Measurements from ENCODE around the gene BEND6. TPM values are rescaled to one million over a fixed set of nuclear protein-coding genes. Genes with fewer than 3 reads are reported as not detected.
A peak's percentile ranks its signal among the peaks of the same experiment; 100 is the strongest.

The BEND6 gene
- total and polyA plus RNA-seq, 10 of the 15 experiments (the other 5 are each of a cell fraction or from before 2014, with no cell fraction given) = 0.79 to 2.8 (median 1.6) TPM

DNA sequence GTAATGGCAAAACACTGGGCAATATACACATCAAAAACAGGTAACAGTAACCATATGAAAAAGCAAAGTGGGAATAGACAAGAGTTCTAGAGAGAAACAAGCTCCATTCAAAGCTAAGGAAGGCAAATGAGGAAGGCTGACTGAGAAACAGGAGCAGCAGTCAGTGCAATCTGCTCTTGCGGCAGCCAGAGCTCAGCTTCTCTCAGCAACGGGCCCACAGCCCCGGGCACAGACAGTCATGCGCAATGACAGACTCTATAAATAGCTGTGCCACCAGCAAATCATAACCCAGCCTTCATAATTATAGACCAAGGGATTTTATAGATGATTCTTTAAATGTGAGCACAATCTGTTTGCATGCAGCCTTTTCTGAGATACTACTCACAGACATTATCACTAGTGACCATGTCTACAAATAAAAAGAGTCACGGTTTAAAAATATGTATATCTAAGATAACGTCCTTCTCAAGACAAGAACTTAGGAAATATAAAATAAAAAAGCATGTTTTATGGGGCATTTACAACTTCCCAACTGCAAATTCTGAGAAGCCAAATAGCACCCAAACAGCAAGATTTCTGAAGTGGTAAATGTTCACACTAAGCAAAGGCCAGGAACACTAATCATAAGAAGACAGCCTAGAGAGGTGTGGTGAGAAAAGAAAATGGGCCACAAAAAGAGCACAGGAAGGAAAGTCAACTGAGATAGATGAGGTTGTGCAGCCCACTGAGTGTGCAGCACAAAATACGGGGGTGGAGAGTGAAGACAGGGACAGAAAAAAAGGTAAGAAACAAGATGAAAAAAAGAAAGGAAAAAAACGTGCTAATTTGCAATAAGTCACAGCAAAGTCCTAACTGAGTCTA, 39.9 kb upstream of the BEND6 start:
- ChIA-PET SMC1A (ENCODE audit: uncharacterized antibody, unreplicated experiment) (interaction anchor here (0.7 to 3.1 kb wide), 14 partner anchors 10 to 106 kb away, joined by 3 to 12 read pairs (median 4); partner anchors contain the start of gene BEND6), POLR2A (interaction anchor here (0.8 kb wide), 2 partner anchors 15 to 213 kb away, joined by 3 read pairs; no protein-coding TSS in a partner anchor), RAD21 (ENCODE audit: unreplicated experiment) (interaction anchor here (0.9 to 1.1 kb wide), 4 partner anchors 11 to 105 kb away, joined by 3 to 7 read pairs (median 3); no protein-coding TSS in a partner anchor), CTCF (interaction anchor here (1.0 to 4.3 kb wide), 7 partner anchors 8 to 41 kb away, joined by 3 to 45 read pairs (median 3); partner anchors contain the start of gene BEND6)
- H3K4me3 ChIP-seq = no peak overlapping the region
- H3K9me3 ChIP-seq (replicated peaks; ENCODE audit: control insufficient read depth, insufficient read depth, low read length) = no peaks in the 10 kb centered on the region
- WGBS (ENCODE audit: insufficient coverage, insufficient replicate concordance, low lambda C conversion rate, missing lambda C conversion rate) = 67% methylated on average over 8 of the region's 8 CpGs
- peak overlapping the region; percentile 51; the same call in 1 of the 2 replicates for H2AFZ ChIP-seq (ENCODE audit: control insufficient read depth, low read depth, low read length)
- ATAC-seq = peak; percentile 29; the same call in 1 of the 3 replicates
- no peak overlapping the region for H3K27ac ChIP-seq (ENCODE audit: control insufficient read depth, insufficient read depth)
- no peaks in the 10 kb centered on the region for H3K36me3 ChIP-seq (ENCODE audit: control insufficient read depth in 2 of 2, insufficient read depth in 2 of 2, low read length in 1 of 2)
- H3K27me3 ChIP-seq (replicated peaks in 1 of 2; ENCODE audit: control insufficient read depth in 2 of 2, insufficient read depth in 2 of 2, low read length in 1 of 2) = no peaks in the 10 kb centered on the region
- no peak for DNase-seq (ENCODE audit: low read depth, low spot score)
- BruUV-seq (replicated peaks) = no TSS peak
- TF ChIP-seq CHD4 (IDR thresholded peaks at IDR 0.05) (no peak), EED (IDR thresholded peaks at IDR 0.05; ENCODE audit: low read depth) (no peak), FOS (IDR thresholded peaks at IDR 0.05; ENCODE audit: borderline replicate concordance, extremely low read depth, insufficient read length) (no peak), SUPT20H (IDR thresholded peaks at IDR 0.05; ENCODE audit: borderline replicate concordance, control insufficient read depth, low read depth, low read length) (no peak), LARP7 (IDR thresholded peaks at IDR 0.05) (no peak), YY1 (IDR thresholded peaks at IDR 0.05; ENCODE audit: low read depth, low read length) (no peak), BRCA1 (IDR thresholded peaks at IDR 0.05; ENCODE audit: low read depth, low read length) (no peak), E2F8 (IDR thresholded peaks at IDR 0.05; ENCODE audit: low read depth, partially characterized antibody) (no peak), IKZF1 (conservative IDR thresholded peaks at IDR 0.05) (no peak), RAD21 (IDR thresholded peaks at IDR 0.05; ENCODE audit: insufficient read depth, low read depth, low read length) (no peak), RCOR1 (conservative IDR thresholded peaks at IDR 0.05; ENCODE audit: low read depth, low read length) (no peak), ZNF24 (IDR thresholded peaks at IDR 0.05) (no peak), NR2F1 (conservative IDR thresholded peaks at IDR 0.05) (no peak), ZBED1 (IDR thresholded peaks at IDR 0.05; ENCODE audit: borderline replicate concordance) (no peak), HSF1 (IDR thresholded peaks at IDR 0.05; ENCODE audit: low read depth, low read length) (no peak), SREBF2 (IDR thresholded peaks at IDR 0.05; ENCODE audit: low read length) (no peak), BMI1 (IDR thresholded peaks at IDR 0.05; ENCODE audit: borderline replicate concordance) (no peak), ASH2L (IDR thresholded peaks at IDR 0.05; ENCODE audit: borderline replicate concordance, low read depth) (no peak), FOXM1 (IDR thresholded peaks at IDR 0.05; ENCODE audit: low read depth, low read length) (no peak)
- TF ChIP-seq, protein P1, sequence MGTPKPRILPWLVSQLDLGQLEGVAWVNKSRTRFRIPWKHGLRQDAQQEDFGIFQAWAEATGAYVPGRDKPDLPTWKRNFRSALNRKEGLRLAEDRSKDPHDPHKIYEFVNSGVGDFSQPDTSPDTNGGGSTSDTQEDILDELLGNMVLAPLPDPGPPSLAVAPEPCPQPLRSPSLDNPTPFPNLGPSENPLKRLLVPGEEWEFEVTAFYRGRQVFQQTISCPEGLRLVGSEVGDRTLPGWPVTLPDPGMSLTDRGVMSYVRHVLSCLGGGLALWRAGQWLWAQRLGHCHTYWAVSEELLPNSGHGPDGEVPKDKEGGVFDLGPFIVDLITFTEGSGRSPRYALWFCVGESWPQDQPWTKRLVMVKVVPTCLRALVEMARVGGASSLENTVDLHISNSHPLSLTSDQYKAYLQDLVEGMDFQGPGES (IDR thresholded peaks at IDR 0.05) = no peak
- H3K9ac ChIP-seq (ENCODE audit: control insufficient read depth, insufficient read depth, low read length) = no peak overlapping the region
- H3K4me1 ChIP-seq (ENCODE audit: control insufficient read depth, insufficient read depth, low read length) = peaks cover 4% of the 10 kb centered on the region
- in situ Hi-C loops (cut with MboI) (no loop called here), intact Hi-C loops (cut with micrococcal nuclease; ENCODE audit: unreplicated experiment) (no loop called here)
- FAIRE-seq = no peak
- H3K4me2 ChIP-seq (ENCODE audit: control insufficient read depth, insufficient read depth) = no peak overlapping the region
- H4K20me1 ChIP-seq (ENCODE audit: control insufficient read depth, insufficient read depth) = no peaks in the 10 kb centered on the region
- H3K79me2 ChIP-seq (ENCODE audit: control insufficient read depth, insufficient read depth, low read length) = no peaks in the 10 kb centered on the region
